GM18526 (cell line): ENCODE results near the gene MRC2.

Source experiments
- POLR2A ChIP-seq: IDR thresholded peaks from 3 replicates; pipeline ENCODE4 v1.6.1; 2011; ENCODE audit not compliant: insufficient read length; ENCODE audit errors: extremely low read depth

The MRC2 gene, protein sequence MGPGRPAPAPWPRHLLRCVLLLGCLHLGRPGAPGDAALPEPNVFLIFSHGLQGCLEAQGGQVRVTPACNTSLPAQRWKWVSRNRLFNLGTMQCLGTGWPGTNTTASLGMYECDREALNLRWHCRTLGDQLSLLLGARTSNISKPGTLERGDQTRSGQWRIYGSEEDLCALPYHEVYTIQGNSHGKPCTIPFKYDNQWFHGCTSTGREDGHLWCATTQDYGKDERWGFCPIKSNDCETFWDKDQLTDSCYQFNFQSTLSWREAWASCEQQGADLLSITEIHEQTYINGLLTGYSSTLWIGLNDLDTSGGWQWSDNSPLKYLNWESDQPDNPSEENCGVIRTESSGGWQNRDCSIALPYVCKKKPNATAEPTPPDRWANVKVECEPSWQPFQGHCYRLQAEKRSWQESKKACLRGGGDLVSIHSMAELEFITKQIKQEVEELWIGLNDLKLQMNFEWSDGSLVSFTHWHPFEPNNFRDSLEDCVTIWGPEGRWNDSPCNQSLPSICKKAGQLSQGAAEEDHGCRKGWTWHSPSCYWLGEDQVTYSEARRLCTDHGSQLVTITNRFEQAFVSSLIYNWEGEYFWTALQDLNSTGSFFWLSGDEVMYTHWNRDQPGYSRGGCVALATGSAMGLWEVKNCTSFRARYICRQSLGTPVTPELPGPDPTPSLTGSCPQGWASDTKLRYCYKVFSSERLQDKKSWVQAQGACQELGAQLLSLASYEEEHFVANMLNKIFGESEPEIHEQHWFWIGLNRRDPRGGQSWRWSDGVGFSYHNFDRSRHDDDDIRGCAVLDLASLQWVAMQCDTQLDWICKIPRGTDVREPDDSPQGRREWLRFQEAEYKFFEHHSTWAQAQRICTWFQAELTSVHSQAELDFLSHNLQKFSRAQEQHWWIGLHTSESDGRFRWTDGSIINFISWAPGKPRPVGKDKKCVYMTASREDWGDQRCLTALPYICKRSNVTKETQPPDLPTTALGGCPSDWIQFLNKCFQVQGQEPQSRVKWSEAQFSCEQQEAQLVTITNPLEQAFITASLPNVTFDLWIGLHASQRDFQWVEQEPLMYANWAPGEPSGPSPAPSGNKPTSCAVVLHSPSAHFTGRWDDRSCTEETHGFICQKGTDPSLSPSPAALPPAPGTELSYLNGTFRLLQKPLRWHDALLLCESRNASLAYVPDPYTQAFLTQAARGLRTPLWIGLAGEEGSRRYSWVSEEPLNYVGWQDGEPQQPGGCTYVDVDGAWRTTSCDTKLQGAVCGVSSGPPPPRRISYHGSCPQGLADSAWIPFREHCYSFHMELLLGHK (N-terminal part only)

DNA sequence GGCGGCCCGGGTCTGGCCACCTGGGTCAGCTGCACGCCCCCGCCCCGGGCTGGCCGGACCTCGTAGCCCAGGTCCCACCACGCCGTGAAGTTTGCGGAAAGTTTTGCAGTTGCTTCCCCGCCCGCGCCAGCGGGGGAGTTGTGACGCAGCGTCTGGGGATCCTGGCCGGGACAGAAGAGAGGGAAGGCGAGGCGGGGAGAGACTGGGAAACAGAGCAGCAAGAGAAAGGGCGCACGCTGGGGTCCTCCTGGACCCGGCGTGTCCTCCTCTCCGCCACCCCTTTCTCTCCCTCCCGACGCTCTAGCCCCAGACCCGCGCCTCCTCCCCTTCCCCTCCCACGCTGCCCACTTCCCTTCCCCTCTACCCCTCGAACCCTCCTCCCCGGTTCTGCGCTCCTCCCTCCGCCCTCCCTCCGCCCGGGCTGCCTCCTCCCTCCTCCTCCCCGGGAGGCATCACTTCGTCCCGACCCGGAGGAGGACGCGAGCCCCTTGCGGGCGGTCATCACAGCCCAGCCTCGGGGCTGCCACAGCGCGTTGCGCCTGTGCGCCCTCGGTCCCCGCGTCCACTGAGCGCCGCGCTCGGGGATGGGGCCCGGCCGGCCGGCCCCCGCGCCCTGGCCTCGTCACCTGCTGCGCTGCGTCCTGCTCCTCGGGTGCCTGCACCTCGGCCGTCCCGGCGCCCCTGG is at the start of gene MRC2:
TSS of gene MRC2 (plus strand) at position 452 of the 685 bp plus-strand sequence. CDS start at position 585, 133 bp downstream.
- TF ChIP-seq POLR2A, result no peak

DNA sequence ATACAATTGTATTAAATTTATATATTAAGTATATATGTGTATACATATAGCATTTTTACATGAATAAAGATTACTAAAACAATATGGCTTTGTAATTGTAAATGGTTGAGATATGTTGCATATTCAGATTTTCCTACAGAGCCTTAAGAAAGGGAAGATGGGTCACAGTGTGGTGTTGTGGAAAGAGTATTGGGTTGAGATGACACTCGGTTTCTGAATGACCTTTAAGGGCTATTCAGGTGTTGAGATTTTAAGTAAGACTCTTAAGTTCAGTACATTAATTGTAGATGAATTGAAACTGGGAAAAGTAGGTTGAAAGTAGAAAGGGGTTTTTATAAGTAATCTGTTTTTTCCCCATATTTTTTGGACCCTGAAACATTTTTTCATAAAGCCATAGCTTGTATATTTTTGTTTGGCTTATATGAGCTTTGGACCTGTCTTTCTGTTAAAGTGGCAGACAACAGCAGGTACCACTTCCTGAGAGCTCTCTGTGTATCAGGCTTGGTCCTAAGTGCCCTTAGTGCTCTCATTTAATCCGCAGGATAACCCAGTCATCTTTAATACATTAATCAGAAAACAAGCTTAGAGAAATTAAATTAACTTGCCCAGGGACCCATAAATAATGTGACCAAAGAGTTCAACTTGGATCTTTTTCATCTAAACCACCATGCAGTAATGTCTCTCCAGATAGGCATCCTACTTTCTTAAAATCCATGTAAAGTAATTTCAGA is 48.5 kb upstream of the MRC2 start:
- no peak for TF ChIP-seq POLR2A

- no peak for TF ChIP-seq POLR2A
Measured at GRCh38 chr17:62580947-62581346, 46.5 kb upstream of the MRC2 start.

DNA sequence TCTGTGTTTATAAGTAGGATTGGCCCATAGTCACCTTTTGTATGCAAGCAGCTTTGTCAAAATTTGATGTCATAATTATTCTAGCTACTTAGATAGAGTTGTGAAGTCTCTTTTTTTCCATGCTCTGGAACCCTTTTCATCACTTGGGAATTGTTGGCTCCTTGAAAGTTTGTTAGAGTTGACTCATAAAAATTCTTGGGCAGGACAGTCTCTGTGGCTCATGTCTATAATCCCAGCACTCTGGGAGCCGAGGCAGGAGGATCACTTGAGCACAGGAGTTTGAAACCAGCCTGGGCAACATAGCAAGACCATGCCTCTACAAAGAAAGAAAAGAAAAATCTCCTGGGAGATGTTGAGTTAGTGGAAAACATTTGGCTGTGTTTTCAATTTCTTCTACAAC is 45.7 kb upstream of the MRC2 start:
- no peak for TF ChIP-seq POLR2A

DNA sequence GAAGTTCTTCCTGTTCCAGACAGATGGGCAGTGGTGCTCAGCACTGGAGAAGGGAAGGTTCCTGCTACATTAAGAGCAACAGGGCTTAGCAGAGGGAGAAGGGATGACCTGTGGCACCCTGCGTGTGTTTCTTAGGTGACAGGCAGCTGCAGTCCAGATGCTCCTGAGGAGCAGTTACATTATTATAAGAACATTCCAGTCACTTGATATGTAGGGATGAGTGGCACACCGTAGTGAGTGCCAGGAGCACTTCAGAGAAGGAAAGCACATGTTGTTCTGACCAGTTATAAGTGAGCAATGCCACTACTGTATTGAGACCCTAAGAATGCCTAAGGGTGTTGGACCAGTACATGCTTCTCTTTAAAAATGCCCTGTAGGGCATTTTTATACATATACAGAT is 39.9 kb upstream of the MRC2 start:
- no peak for TF ChIP-seq POLR2A

GRCh38 chr17:62588109-62588508 is 39.4 kb upstream of the MRC2 start:
- TF ChIP-seq POLR2A, result no peak

GRCh38 chr17:62591333-62591732 is 36.1 kb upstream of the MRC2 start:
- TF ChIP-seq POLR2A, result no peak

DNA sequence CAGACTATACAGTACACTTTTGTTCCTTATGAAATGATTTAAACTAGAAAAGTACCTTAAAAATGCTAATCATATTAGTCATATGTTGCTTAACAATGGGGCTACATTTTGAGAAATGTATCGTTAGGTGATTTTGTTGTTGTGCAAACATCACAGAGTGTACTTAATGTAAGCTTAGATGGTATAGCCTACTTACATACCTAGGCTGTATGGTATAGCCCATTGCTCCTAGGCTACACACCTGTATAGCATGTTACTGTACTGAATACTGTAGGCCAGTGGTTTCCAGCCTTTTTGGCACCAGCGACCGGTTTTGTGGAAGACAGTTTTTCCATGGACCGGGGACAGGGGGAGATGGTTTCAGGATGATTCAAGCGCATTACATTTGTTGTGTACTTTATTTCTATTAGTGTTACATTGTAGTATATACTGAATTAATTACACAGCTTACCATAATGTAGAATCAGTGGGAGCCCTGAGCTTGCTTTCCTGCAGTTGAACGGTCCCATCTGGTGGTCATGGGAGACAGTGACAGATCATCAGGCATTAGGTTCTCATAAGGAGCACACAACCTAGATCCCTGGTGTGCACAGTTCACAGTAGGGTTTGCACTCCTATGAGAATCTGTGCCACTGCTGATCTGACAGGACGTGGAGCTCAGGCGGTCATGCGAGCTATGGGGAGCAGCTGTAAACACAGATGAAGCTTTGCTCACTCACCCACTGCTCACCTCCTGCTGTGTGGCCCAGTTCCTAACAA is 35.0 kb upstream of the MRC2 start:
- no peak for TF ChIP-seq POLR2A

DNA sequence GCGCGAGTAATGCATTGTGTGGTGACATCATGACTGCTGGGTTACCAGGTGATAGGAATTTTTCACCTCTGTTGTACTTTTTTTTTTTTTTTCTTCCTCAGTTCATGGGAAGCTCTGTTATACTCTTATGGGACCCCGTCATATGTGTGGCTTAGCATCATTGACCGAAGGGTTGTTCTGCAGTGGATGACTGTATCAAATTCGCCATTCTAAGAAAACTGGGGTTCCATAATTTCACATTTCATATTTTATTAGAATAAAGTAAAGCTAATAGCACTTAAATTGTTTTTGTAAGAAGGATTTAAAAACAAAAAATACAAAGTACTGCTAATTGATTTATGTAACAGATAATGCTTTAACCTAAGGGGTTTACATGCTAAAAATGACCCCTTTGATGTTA is 32.0 kb upstream of the MRC2 start:
- no peak for TF ChIP-seq POLR2A

- no peak for TF ChIP-seq POLR2A
Measured at GRCh38 chr17:62596662-62597061, 30.8 kb upstream of the MRC2 start.

GRCh38 chr17:62597150-62597549 is 30.3 kb upstream of the MRC2 start:
- no peak for TF ChIP-seq POLR2A

- no peak for TF ChIP-seq POLR2A
Measured at GRCh38 chr17:62597920-62598319, 29.6 kb upstream of the MRC2 start.

DNA sequence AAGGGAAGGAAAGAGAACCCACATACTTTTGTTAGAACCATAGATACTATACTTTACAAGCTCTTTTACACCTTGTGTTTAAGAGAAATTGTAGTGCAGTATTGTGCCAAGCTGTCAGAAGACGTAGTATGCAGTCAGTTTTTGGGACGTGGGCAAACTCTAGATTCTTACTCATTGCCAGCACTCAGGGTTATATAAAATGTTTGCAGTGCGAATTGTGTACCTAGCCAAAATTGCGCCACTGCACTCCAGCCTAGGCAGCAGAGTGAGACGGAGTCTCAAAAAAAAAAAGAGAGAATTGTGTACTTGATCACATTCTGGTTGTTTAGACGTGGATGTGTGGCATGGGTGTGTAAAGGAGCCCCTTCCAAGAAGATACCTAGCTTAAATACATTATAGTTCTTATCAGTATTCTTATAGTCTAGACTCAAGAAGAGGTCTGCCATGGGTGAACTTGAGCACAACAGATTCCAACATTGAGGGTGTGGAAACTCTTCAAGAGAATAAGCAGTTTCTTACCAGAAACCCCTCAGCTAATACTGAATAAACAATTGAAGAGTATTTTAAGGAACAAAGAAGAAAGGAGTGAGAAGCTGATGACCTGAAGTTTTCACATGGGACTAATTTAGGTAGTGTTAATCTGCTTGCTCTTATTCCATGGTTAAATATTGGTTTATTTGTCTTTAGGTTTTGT is 27.4 kb upstream of the MRC2 start:
- no peak for TF ChIP-seq POLR2A
